Stimulated activated CD4-positive, alpha-beta T cell treated with anti-CD3 and anti-CD28 coated beads, Interleukin-4, amount 100 ng/mL, for 48 hours (primary cell): ENCODE results near the gene CTSO.
"Not testable (repeated sequence)": the region's sequence is repeated elsewhere in the genome, so short reads cannot be mapped to it uniquely, and the experiment has no call there.

Experiments used
- DNase-seq, 2 donors: peaks; one replicate each; pipeline ENCODE4 v3.0.0-alpha.2; 2020; ENCODE audit warnings: low read depth in 2 of 2

Gene CTSO

DNA sequence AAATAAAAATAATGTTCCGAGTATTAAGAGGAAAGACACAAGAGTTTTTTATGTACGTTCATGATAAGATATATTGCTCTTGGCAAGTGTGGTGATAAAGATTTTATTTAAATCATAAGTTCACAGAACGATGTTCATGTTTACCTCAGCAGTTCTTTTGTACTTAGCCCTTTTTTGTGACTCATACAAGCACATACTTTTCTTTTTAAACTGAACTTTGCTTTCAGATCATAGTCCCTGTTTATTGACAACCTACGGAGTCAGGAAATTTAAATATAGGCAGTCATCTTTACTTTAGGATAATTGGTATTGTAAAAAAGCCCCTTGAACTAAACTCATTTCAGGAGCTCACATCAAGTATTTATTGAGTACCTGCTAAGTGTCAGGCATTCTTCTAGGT is 1.3 kb upstream of the CTSO start:
- DNase-seq: no peak

DNA sequence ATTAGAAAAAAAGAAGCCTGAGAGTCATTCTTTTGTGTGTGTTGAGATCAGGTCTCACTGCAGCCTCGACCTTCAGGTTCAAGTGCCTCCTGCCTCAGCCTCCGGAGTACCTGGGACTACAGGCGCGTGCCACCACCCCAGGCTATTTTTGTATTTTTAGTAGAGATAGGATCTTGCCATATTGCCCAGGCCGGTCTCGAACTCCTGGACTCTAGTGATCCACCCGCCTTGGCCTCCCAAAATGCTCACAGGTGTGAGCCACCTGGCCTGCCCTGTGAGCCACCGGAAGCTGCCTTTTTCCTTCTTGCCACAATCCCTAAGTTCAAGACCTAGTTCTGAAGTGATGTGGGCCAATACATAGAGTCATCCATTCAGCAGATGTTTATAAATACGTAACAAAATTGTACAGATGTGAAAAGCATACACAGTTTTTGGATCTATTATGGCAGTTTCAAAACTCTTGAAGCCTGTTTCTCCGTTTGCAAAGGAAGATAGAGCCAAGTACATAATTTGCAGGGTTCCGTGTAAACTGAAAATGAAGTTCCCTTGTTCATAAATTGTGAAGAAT is 536 bp upstream of the CTSO start:
- DNase-seq: no peak

DNA sequence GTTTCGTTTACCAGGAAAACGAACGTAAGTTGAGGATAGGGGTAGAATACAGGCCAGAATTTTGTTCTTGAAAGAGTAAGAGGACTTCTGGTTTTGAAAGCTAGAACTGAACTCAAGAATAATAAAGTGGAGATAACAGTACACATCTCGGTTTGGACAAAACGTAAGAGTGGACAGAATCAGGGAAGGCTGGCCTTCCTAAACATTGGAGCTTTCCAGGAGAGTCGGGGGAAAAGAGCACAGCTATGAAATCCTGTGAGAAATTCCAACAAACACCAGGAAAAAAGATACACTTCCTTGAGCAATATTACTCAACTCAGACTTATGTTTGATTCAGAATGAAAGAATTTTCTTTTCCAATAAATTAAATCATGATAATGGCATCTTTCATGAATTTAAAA is 1.2 kb downstream of the CTSO start:
- no peak for DNase-seq

DNA sequence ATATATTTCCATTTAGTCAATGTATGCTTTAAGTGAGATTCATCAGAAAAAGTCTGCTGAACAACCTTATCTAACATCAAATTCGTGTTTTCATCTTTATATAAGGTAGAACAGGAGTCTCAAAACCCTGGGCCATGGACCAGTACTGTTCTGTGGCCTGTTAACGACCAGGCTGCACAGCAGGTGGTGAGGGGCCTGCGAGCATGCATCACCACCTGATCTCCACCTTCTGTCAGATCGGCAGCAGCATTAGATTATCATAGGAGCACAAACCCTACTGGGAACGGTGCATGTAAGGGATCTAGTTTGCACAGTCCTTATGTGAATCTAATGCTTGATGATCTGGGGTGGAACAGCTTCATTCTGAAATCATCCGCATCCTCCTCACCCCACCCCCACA is 3.2 kb downstream of the CTSO start:
- no peak for DNase-seq

DNA sequence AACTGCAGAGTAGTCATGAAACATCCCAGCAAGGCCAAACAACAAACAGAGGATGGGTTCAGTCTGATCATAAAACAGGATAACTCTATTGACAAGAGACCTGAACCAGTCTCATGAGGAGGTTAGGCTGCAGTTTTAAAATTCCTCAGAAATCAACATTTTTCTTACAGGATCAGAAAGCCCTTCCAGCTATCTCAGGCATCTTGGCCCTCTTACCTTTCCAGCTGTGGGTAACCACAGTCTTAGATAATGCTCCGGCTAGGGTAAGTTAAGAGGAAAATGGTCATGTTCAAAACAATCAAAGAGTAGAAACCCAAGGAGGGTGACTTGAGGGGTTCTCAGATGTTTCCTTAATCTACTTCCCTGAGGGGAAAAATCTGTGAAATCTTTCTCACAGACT is 5.1 kb downstream of the CTSO start:
- DNase-seq: no peak

DNA sequence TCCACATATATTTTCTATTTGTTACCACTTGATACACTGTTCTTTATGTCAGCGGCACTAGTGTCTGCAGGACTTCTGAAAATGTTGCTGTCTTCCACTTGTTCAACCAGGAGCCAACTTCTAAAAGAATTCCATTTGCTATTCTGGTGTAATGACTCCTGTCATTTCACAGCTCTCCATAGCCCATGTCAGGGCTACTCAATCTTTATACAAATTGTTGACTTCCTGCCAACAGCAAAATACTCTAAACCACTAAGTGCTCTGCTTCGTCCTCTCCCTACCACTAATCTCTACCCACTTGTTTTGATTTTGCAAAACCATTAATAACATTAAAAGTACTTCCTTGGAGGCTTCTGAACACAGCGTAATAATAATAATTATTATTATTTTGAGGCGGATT is 7.2 kb downstream of the CTSO start:
- DNase-seq: no peak

DNA sequence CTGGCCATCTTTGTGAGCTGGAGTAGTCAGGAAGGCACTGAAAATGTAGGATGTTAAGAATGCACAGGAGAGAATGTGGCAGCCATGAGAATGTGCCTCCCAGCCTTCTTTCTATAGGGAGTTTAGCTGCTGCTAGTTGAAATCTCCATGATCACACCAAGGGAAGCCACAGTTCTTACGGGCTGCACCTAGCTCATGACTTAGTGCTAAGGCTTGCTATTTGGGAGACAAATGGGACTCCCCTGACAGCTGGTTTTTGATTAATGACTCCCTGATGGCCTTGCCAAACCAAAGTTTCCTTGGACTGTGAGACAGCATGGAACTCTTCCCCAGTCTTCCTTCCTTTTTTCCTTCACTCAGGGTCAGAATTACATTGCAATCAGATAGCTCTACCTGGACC is 9.2 kb downstream of the CTSO start:
- DNase-seq: no peak

DNA sequence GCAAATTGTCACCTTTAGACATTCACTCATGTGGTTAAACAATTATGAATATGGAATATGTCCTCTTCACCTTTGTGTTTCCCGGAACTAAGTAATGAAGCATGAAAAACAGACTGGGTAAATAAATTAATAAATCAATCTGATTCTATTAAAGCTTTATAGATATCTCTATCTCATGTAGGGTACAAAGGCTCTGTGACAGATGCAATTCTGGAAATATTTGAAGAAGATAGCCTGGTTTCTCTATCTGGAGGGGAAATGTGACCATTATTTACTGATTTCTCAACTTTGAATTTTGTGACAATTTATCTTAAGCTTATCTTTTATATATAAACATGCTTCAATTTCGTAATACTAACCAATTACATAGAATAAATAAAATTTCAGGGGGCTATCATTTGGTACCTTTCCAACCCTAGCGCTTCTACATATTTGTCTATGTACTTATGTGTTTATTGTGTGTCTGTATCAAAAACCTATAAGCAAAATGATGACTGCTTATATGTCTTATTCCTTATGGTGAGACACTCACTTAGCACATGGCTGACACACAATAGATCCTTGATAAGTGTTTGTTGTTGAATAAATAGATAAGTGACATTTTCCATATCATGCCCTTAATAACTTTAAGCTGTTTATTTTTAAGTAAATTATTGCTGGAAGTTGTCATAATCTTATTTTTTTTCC is 9.9 kb downstream of the CTSO start:
- DNase-seq: no peak

DNA sequence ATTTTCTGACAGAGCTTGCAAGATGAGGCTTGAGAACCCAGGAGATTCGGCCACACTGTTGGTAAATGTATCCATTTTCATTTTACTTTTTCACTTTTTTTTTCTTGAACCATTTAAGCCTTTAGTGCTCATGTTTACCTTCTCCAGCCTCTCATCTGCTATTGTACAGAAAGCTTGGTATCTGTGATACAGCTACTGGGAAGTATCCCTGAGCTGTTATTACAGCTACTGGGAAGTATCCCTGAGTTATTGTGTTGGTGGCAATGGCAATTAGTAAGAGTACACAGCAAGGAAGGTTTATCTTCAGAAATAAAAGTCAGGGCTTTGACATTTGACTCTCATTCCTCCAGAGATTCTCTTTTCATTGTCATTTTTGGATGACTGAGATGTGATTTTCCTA is 11.8 kb downstream of the CTSO start:
- no peak for DNase-seq

DNA sequence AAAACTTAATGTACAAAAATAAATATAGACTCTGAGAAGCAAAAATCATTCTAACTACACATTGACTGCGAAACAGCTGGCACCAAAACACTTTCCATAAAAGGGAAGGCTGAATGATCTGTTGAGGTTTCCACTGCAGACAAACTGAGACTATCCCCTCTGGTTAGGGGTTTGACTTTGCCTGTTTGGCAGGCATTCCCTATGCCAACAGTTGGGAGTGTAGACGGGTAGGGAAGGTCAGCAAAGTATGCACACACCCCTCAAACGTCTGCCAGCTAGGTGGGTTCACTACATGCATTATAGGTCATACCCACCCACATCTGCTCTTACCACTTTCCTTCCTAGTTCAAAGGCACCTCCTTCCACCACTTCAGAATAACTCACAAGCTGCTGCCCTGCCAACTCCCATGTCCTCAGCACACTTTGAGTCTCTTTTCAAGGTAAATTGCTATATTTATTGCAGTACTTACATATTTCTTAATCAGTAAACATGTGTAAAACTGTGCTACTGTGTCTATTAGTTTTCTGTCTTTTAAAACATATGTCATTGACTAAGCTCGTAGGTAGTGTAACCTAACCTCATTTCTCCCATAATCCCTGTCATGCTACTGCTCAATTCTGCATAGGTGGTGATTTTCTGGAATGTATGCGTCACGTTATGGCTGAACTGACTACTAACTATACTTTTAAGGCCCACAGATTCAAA is 12.4 kb downstream of the CTSO start:
- DNase-seq: no peak

DNA sequence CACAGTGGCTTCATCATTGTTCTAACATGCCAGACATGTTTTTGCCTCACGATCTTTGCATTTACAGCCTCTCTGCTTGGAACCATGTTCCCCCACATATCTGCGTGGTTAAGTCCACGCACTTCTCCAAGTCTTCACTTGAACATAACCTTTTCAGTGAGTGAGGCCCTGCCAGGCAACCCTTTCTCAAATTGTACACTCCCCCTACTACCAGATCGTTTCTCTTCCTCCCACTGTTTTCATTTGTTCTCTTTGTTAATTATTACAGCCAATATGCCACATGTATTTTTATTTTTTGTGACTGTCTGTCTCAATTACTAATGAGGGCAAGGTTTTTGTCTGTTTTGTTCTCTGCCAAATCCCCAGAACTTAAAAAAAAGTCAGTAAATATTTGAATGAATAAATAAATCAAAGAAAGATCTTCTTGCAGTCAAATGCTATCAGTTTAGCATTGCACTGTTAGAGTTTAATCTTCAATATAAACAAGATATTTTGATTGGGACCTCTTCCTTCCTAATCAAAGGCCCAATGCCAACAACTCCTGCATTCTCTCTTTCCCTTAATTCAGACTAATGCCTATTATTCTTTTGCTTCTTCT is 18.2 kb downstream of the CTSO start:
- DNase-seq: no peak

DNA sequence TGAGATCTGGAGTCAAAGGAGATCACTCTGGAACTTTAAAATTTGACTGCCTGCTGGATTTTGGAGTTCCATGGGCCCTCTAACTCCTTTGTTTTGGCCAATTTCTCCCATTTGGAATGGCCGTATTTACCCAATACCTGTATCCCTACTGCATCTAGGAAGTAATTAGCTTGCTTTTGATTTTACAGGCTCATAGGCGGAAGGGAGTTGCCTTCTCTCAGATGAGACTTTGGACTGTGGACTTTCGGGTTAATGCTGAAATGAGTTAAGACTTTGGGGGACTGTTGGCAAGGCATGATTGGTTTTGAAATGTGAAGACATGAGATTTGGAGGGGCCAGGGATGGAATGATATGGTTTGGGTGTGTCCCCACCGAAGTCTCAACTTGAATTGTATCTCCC is 19.0 kb downstream of the CTSO start:
- not testable (repeated sequence) for DNase-seq

DNA sequence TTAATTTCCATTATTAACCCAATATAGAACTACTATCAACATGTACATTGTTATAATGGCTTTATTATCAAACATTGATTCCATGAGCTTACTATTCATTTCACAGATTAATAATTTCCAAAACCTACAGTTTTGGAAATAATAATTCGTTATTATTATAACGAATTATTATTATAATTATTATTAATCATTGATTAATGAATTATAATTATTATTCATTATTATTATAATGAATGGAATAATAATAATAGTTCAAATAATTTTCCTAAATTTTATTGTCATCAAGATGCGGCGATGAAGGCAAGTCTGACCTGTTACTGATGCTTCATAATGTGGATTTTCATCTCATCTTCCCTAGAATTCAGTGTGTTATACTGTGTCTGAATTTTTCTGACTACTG is 22.0 kb downstream of the CTSO start:
- DNase-seq: no peak

DNA sequence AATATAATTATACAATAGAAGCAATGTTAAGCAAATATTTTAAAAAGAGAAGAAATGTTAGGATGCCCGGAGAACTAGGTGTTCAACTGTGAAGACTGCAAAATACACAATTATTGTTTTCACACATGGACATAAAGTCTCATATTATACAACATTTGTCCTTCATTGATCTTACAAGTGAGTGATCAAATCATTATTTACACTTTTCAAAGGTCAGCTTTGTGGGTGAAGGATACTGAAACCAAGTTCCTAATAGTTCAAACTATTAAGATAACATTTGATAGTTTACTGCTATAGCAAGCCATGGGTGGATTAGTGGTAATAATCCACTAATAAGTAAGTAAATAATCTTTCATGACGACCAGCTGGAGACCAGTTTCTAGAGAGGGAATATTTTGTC is 23.3 kb downstream of the CTSO start:
- DNase-seq: no peak

DNA sequence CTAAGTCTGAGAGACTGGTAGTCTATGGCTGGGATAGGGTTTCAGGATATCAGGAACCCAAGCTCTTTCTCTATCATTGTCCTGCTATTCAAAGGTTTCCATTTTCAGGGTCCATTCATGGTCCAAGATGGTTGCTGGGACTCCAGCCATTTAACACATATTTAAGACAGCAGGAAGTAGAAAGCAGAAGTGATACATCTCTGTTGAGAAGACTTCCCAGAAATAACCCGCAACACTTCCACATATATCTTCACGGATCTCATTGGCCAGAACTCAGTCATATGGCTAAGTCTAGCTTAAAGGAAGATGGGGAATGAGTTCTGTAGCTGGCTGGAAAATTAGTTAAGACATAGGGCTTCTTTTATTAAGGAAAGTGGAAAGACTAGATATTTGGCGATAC is 23.8 kb downstream of the CTSO start:
- DNase-seq: no peak

DNA sequence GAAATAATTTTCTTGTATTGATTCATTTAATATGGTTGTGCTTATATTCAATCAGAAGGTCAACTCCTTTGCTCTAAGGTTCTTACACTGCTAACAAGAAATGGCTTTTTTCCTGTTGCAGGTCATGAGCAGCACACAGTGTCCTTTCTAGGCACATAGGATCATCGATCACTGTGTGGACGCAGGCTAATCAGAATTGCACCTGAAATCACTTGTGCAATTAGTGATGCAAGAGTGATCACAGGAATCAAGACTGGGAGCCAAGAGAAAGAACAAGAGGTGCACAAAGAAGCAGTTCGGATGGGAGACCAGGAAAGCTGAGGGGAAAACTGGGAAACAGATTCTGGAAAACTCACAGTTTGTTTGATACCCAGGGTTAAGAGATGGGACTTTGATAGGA is 29.0 kb downstream of the CTSO start:
- DNase-seq: no peak

DNA sequence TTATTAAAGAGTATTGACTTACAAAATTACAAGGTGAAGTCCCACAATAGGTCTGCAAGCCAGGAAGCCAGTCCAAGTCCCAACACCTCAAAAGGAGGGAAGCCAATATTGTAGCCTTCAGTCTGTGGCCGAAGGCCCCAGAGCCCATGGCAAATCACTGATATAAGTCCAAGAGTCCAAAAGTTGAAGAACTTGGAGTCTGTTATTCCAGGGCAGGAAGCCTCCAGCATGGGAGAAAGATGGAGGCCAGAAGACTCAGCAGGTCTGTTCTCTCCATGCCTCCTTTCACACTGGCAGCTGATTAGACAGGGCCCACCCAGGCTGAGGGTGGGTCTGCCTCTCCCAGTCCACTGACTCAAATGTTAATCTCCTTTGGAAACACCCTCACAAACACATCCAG is 32.1 kb downstream of the CTSO start:
- DNase-seq: no peak

DNA sequence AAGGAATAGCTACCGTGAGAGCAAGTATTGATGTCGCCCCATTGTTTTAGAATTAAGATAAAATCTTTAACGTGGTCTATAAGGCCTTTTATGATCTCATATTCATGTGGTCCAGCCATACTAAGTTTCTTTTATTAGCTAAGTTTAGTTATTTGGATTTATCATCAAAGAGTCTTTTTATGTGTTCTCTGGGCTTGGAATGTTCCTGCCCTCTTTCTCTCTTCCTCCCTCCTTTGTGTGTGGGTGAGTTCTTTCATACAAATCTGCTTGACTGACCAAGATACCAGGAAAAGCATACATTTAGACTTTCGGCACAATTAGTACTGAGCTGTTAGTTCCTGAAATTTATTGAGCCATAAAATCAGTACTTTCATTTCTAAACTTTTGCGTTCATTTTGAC is 38.9 kb downstream of the CTSO start:
- no peak for DNase-seq

DNA sequence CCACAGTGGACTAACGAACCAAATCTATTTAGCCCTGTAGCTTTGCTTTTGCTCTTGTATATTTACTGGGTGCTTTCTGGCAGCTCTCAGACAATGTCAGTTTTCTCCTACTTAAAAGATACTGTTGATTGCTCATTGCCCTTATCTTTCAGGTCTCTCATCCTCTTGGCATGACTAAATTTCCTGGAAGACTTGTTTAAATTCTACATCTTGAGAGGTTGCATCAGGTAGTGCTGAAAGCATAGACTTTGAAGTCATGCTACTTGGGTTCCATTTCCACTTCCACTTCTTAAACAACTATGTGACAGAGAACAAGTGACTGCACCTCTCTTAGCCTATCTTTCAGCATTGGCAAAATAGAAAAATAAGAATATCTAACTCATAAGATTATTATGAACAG is 41.8 kb downstream of the CTSO start:
- no peak for DNase-seq

DNA sequence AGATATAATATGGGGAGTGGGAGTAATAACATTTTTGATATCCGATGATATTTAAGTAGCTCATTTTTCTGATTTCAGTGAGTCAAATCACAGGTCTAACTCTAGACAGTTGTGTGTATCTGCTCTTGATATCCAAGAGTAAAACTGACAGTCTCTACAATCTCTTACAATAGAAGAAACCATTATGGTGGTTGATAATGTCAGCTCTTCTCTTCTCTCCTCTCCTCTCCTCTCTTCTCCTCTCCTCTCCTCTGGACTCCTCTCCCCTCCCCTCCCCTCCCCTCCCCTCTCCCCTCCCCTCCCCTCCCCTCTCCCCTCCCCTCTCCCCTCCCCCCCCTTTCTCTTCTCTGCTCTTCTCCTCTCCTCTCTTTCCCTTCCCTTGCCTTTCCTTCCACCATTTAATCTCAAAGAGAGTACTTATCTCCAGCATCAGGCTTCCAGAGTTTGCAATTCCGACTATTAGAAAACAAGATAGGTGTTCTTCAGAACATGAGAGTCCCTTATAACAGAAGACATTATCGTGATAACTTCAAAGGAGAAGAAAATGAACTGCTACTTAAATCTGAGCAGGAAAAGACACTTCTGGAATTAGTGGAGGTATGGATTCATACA is 43.9 kb downstream of the CTSO start:
- no peak for DNase-seq

DNA sequence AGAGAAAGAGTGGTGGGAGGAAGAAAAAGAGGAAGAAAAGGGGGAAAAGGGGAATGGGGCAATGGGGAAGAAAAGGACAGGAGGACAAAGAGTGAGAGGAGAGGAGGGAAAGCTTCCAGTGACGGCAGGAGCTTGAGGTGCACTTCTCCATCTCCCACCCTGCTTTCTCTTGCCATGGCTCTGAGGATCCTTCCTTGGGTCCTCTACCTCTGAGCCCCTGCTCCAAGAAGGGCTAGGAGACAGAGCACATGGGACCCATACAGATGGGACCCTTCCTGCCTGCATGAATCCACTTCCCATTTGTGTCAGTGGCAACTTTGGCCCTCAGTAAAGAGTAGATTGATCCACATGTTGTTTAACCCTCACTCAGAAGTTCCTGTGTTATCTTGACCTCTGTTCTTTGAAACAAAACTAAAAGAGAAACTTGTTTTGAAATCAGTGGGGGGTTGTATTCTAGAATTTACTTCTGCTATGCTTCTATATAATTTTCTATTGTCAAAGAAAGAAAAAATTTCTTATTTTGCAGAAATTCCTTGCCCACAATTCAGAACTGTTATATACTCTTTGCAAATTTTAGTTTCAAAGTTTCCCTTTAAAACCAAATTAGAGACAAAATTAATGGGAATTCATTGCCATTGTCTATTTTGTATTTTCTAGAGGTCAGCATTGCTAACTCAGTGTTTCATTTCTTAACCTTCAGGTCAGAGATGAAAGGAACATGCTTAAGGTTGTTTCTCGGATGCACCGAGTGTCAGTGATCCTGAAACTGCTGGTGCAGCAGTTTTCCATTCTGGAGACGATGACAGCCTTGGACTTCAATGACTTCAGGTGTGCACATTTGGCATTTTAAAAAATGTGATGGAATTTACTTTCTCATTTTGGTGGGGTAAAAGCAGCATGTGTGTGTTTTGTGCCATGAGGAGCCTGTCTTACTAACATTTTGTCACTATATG is 45.2 kb downstream of the CTSO start:
- DNase-seq: no peak

DNA sequence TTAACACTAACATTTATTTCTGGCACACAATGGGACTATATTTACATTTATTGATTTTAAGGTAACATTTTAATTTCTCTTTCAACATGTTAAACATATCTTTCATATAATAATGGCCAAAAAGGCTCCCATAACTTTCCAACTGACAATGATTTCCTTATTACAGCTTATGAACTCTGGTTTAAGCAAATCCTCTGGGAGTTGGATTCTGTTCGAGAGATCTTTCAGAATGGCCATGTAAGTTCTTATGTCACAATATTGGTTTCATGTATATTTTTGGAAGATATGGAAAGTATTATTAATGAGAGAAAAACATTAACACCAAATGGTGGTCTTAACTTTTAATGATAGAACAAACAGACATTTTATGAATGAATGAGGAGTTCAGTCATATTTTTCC is 46.1 kb downstream of the CTSO start:
- DNase-seq: no peak
